ENCODE measurements around the gene PJA2. TPM values are rescaled to one million over a fixed set of nuclear protein-coding genes. Genes with fewer than 3 reads are reported as not detected.

PJA2 gene
- total and polyA plus RNA-seq, 2 donors from 2014 or later = 30.3 to 103 TPM

GRCh38 chr5:109451146-109451545 lies 41.4 kb upstream of the PJA2 start:
- H3K9me3 ChIP-seq (ENCODE audit: control insufficient read depth in 2 of 3, insufficient read depth in 1 of 3, low read length in 3 of 3) = no peaks in the 10 kb centered on the region
- no peak overlapping the region for H3K4me3 ChIP-seq (ENCODE audit: low read length in 3 of 3)
- H3K36me3 ChIP-seq (ENCODE audit: control insufficient read depth in 2 of 3, insufficient read depth in 3 of 3, low read length in 3 of 3) = no peaks in the 10 kb centered on the region
- H3K27me3 ChIP-seq (ENCODE audit: control insufficient read depth, insufficient read depth, low read length) = no peaks in the 10 kb centered on the region
- intact Hi-C loops (cut with DNase I) = no loop called here
- no peak overlapping the region for H3K27ac ChIP-seq (ENCODE audit: low read depth in 2 of 2, low read length in 2 of 2)
- FAIRE-seq (no peak), DNase-seq (no peak)
- no peak overlapping the region for H3K9ac ChIP-seq (ENCODE audit: low read length in 3 of 3)
- TF ChIP-seq CTCF (IDR thresholded peaks at IDR 0.05; ENCODE audit: borderline replicate concordance, extremely low read depth, insufficient read depth) = no peak
- peaks cover 0 to 7% (median 2%) of the 10 kb centered on the region in 3 donors for H3K4me1 ChIP-seq (ENCODE audit: control insufficient read depth in 2 of 3, insufficient read depth in 2 of 3, low read depth in 1 of 3, low read length in 3 of 3)

- Histone ChIP-seq H3K4me1 (ENCODE audit: control insufficient read depth in 2 of 3, insufficient read depth in 2 of 3, low read depth in 1 of 3, low read length in 3 of 3) (peaks cover 0 to 2% (median 2%) of the 10 kb centered on the region in 3 donors), H3K27me3 (ENCODE audit: control insufficient read depth, insufficient read depth, low read length) (no peaks in the 10 kb centered on the region), H3K36me3 (ENCODE audit: control insufficient read depth in 2 of 3, insufficient read depth in 3 of 3, low read length in 3 of 3) (no peaks in the 10 kb centered on the region), H3K27ac (ENCODE audit: low read depth in 2 of 2, low read length in 2 of 2) (no peak overlapping the region), H3K9ac (ENCODE audit: low read length in 3 of 3) (no peak overlapping the region), H3K9me3 (ENCODE audit: control insufficient read depth in 2 of 3, insufficient read depth in 1 of 3, low read length in 3 of 3) (no peaks in the 10 kb centered on the region), H3K4me3 (ENCODE audit: low read length in 3 of 3) (no peak overlapping the region)
- FAIRE-seq (no peak), DNase-seq (no peak)
- intact Hi-C loops (cut with DNase I) = no loop called here
- no peak for TF ChIP-seq CTCF (IDR thresholded peaks at IDR 0.05; ENCODE audit: borderline replicate concordance, extremely low read depth, insufficient read depth)
These were observed 40.5 kb upstream of the PJA2 start for GRCh38 chr5:109450129-109450877.

GRCh38 chr5:109448838-109449237 lies 39.1 kb upstream of the PJA2 start:
- Histone ChIP-seq H3K9ac (ENCODE audit: low read length in 3 of 3) (no peak overlapping the region), H3K9me3 (ENCODE audit: control insufficient read depth in 2 of 3, insufficient read depth in 1 of 3, low read length in 3 of 3) (no peaks in the 10 kb centered on the region), H3K27me3 (ENCODE audit: control insufficient read depth, insufficient read depth, low read length) (no peaks in the 10 kb centered on the region), H3K27ac (ENCODE audit: low read depth in 2 of 2, low read length in 2 of 2) (no peak overlapping the region), H3K4me1 (ENCODE audit: control insufficient read depth in 2 of 3, insufficient read depth in 2 of 3, low read depth in 1 of 3, low read length in 3 of 3) (no peaks in the 10 kb centered on the region), H3K4me3 (ENCODE audit: low read length in 3 of 3) (no peak overlapping the region), H3K36me3 (ENCODE audit: control insufficient read depth in 2 of 3, insufficient read depth in 3 of 3, low read length in 3 of 3) (no peaks in the 10 kb centered on the region)
- DNase-seq = no peak
- no peak for TF ChIP-seq CTCF (IDR thresholded peaks at IDR 0.05; ENCODE audit: borderline replicate concordance, extremely low read depth, insufficient read depth)
- intact Hi-C loops (cut with DNase I) = loop anchor here (10.0 kb wide), 1 partner anchor 774 kb away; no protein-coding TSS in a partner anchor
- FAIRE-seq = no peak

Measured in kidney (tissue), 14 donors.